Measurements from ENCODE around the gene PTPRE.
A peak's percentile ranks its signal among the peaks of the same experiment; 100 is the strongest.

The PTPRE gene

DNA sequence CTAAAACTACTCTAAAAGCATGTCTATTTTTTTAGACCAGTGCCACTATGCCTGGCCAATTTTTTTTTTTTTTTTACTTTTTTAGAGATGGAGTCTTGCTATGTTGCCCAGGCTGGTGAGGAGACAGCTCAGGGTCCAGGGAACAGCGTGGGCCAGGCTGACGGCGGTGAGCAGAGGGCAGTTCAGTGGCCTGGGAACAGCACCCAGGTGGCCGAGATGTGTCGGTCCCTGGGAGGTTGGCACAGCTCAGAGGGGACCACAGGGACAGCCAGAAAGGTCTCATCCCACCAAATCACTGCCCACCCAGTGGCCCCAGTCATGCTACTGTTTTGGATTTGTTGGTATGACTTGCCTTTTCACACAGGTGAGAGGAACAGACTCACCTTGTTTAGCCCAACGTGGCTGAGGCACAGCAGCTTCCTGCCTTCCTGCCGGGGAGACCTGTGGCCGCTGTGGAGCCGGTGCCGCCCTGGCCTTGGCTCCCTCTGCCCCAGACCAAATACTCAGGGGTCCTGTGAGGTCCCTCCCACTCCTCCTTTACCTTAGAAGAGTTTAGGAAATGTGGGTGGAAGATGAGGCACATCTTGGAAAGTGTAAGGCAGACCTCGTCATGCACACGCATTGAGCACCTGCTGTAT lies 109.6 kb downstream of the PTPRE start:
- Histone ChIP-seq H3K4me1 (ENCODE audit: control insufficient read depth, insufficient read depth, low read length) (no peaks in the 10 kb centered on the region), H3K27me3 (ENCODE audit: control insufficient read depth, insufficient read depth, low read length) (no peaks in the 10 kb centered on the region), H3K9me3 (replicated peaks; ENCODE audit: low read length) (no peaks in the 10 kb centered on the region), H3K4me2 (ENCODE audit: low read length) (no peak overlapping the region), H3K36me3 (ENCODE audit: insufficient read depth, low read length) (no peaks in the 10 kb centered on the region), H3K4me3 (ENCODE audit: low read length) (no peak overlapping the region), H3K9ac (ENCODE audit: low read depth, low read length) (no peak overlapping the region)

DNA sequence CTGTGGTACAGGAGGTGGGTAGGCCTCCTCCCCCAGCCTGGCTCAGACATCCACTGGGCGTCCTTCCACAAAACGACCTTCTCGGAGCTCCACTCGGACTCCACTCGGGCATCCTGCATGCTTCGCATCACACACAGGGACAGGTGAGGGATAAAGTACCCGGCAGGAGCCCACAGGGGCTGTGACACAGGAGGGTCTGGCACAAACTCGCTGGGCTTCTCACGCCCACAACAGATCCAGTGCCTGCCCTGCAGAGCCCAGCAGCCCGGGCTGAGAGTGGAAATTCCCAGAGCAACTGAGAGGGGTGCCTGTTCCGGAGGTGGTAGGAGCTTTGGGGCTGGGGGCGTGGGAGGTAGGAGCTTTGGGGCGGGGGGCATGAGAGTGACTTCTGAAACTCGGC lies 110.9 kb downstream of the PTPRE start:
- H3K4me2 ChIP-seq (ENCODE audit: low read length): peak overlapping the region; percentile 11
- no peaks in the 10 kb centered on the region for H3K27me3 ChIP-seq (ENCODE audit: control insufficient read depth, insufficient read depth, low read length)
- no peak overlapping the region for H3K9ac ChIP-seq (ENCODE audit: low read depth, low read length)
- H3K36me3 ChIP-seq (ENCODE audit: insufficient read depth, low read length): no peaks in the 10 kb centered on the region
- no peak overlapping the region for H3K4me3 ChIP-seq (ENCODE audit: low read length)
- H3K9me3 ChIP-seq (replicated peaks; ENCODE audit: low read length): no peaks in the 10 kb centered on the region
- H3K4me1 ChIP-seq (ENCODE audit: control insufficient read depth, insufficient read depth, low read length): no peaks in the 10 kb centered on the region

DNA sequence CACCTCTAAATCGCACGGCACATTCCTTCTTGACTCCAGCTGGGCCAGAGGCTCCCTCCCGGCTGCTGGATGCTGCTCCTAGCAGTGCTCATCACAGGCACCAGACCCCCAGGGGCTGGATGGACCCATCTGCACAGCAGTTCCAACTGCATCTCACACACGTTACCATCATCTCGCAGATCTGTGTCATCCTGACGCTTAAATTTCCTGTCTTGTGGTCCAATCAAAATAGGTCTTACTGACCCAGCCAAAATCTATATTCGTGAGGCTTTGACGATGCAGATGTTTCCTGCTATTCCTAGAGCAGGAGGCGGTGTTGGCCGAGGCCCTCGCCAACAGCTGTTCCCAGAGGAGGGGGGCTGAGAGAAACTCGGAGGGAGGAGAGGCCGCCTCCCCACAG lies 111.3 kb downstream of the PTPRE start:
- peak overlapping the region; percentile 11 for H3K4me2 ChIP-seq (ENCODE audit: low read length)
- no peak overlapping the region for H3K4me3 ChIP-seq (ENCODE audit: low read length)
- H3K36me3 ChIP-seq (ENCODE audit: insufficient read depth, low read length): no peaks in the 10 kb centered on the region
- no peaks in the 10 kb centered on the region for H3K9me3 ChIP-seq (replicated peaks; ENCODE audit: low read length)
- no peaks in the 10 kb centered on the region for H3K4me1 ChIP-seq (ENCODE audit: control insufficient read depth, insufficient read depth, low read length)
- H3K27me3 ChIP-seq (ENCODE audit: control insufficient read depth, insufficient read depth, low read length): no peaks in the 10 kb centered on the region
- H3K9ac ChIP-seq (ENCODE audit: low read depth, low read length): no peak overlapping the region

- Histone ChIP-seq H3K36me3 (ENCODE audit: insufficient read depth, low read length) (no peaks in the 10 kb centered on the region), H3K4me3 (ENCODE audit: low read length) (no peak overlapping the region), H3K27me3 (ENCODE audit: control insufficient read depth, insufficient read depth, low read length) (no peaks in the 10 kb centered on the region), H3K9me3 (replicated peaks; ENCODE audit: low read length) (no peaks in the 10 kb centered on the region), H3K4me2 (ENCODE audit: low read length) (no peak overlapping the region), H3K9ac (ENCODE audit: low read depth, low read length) (no peak overlapping the region), H3K4me1 (ENCODE audit: control insufficient read depth, insufficient read depth, low read length) (no peaks in the 10 kb centered on the region)
These were observed 111.8 kb downstream of the PTPRE start for GRCh38 chr10:128018691-128019090.

- no peaks in the 10 kb centered on the region for H3K9me3 ChIP-seq (replicated peaks; ENCODE audit: low read length)
- H3K4me1 ChIP-seq (ENCODE audit: control insufficient read depth, insufficient read depth, low read length): peaks cover 6% of the 10 kb centered on the region
- H3K9ac ChIP-seq (ENCODE audit: low read depth, low read length): no peak overlapping the region
- no peak overlapping the region for H3K4me3 ChIP-seq (ENCODE audit: low read length)
- no peaks in the 10 kb centered on the region for H3K36me3 ChIP-seq (ENCODE audit: insufficient read depth, low read length)
- no peak overlapping the region for H3K4me2 ChIP-seq (ENCODE audit: low read length)
- H3K27me3 ChIP-seq (ENCODE audit: control insufficient read depth, insufficient read depth, low read length): no peaks in the 10 kb centered on the region
These were observed 115.6 kb downstream of the PTPRE start for GRCh38 chr10:128022261-128023196.

- Histone ChIP-seq H3K9me3 (replicated peaks; ENCODE audit: low read length) (no peaks in the 10 kb centered on the region), H3K36me3 (ENCODE audit: insufficient read depth, low read length) (no peaks in the 10 kb centered on the region)
These were observed 117.5 kb downstream of the PTPRE start for GRCh38 chr10:128024426-128024825.

GRCh38 chr10:128025437-128025836 lies 118.5 kb downstream of the PTPRE start:
- Histone ChIP-seq H3K36me3 (ENCODE audit: insufficient read depth, low read length) (no peaks in the 10 kb centered on the region), H3K27me3 (ENCODE audit: control insufficient read depth, insufficient read depth, low read length) (no peaks in the 10 kb centered on the region), H3K4me3 (ENCODE audit: low read length) (no peak overlapping the region), H3K9ac (ENCODE audit: low read depth, low read length) (no peak overlapping the region), H3K4me2 (ENCODE audit: low read length) (no peak overlapping the region), H3K4me1 (ENCODE audit: control insufficient read depth, insufficient read depth, low read length) (peaks cover 12% of the 10 kb centered on the region), H3K9me3 (replicated peaks; ENCODE audit: low read length) (no peaks in the 10 kb centered on the region)

More at GRCh38 chr10:128024426-128024825, 117.5 kb downstream of the PTPRE start:
- Histone ChIP-seq H3K27me3 (ENCODE audit: control insufficient read depth, insufficient read depth, low read length) (no peaks in the 10 kb centered on the region), H3K4me1 (ENCODE audit: control insufficient read depth, insufficient read depth, low read length) (peaks cover 12% of the 10 kb centered on the region), H3K4me3 (ENCODE audit: low read length) (no peak overlapping the region), H3K9ac (ENCODE audit: low read depth, low read length) (no peak overlapping the region), H3K4me2 (ENCODE audit: low read length) (no peak overlapping the region)

GRCh38 chr10:128025951-128026350 lies 119.0 kb downstream of the PTPRE start:
- Histone ChIP-seq H3K27me3 (ENCODE audit: control insufficient read depth, insufficient read depth, low read length) (no peaks in the 10 kb centered on the region), H3K36me3 (ENCODE audit: insufficient read depth, low read length) (no peaks in the 10 kb centered on the region), H3K4me2 (ENCODE audit: low read length) (no peak overlapping the region), H3K9ac (ENCODE audit: low read depth, low read length) (no peak overlapping the region), H3K9me3 (replicated peaks; ENCODE audit: low read length) (no peaks in the 10 kb centered on the region), H3K4me3 (ENCODE audit: low read length) (no peak overlapping the region), H3K4me1 (ENCODE audit: control insufficient read depth, insufficient read depth, low read length) (peaks cover 12% of the 10 kb centered on the region)

- no peak overlapping the region for H3K9ac ChIP-seq (ENCODE audit: low read depth, low read length)
- H3K36me3 ChIP-seq (ENCODE audit: insufficient read depth, low read length): no peaks in the 10 kb centered on the region
- H3K4me1 ChIP-seq (ENCODE audit: control insufficient read depth, insufficient read depth, low read length): peaks cover 12% of the 10 kb centered on the region
- H3K9me3 ChIP-seq (replicated peaks; ENCODE audit: low read length): no peaks in the 10 kb centered on the region
- H3K27me3 ChIP-seq (ENCODE audit: control insufficient read depth, insufficient read depth, low read length): no peaks in the 10 kb centered on the region
- H3K4me3 ChIP-seq (ENCODE audit: low read length): no peak overlapping the region
- no peak overlapping the region for H3K4me2 ChIP-seq (ENCODE audit: low read length)
These were observed 119.9 kb downstream of the PTPRE start for GRCh38 chr10:128026615-128027300.

DNA sequence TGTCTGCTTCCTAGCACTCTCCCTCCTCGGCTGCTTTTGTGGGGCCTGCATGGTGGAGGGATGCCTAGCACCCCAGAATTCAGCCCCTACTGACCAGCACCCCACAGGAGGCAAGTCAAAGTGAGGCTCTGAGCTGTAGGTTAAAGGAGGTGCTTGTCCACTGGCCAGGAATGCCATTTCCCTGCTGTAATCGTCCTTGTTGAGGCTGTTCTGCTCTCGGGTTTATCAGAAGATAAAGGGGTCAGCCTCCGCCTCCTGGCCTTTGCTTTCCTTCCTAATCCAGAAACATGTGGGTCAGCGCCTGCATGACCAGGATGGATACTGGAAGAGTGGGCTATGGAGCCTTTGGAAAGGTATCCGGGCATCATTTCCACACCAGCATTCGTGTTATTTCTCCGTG lies 120.4 kb downstream of the PTPRE start:
- Histone ChIP-seq H3K9ac (ENCODE audit: low read depth, low read length) (no peak overlapping the region), H3K4me3 (ENCODE audit: low read length) (no peak overlapping the region), H3K27me3 (ENCODE audit: control insufficient read depth, insufficient read depth, low read length) (no peaks in the 10 kb centered on the region), H3K36me3 (ENCODE audit: insufficient read depth, low read length) (no peaks in the 10 kb centered on the region), H3K4me1 (ENCODE audit: control insufficient read depth, insufficient read depth, low read length) (peaks cover 12% of the 10 kb centered on the region), H3K9me3 (replicated peaks; ENCODE audit: low read length) (no peaks in the 10 kb centered on the region), H3K4me2 (ENCODE audit: low read length) (no peak overlapping the region)

- H3K4me3 ChIP-seq (ENCODE audit: low read length): no peak overlapping the region
- no peak overlapping the region for H3K9ac ChIP-seq (ENCODE audit: low read depth, low read length)
- H3K4me2 ChIP-seq (ENCODE audit: low read length): no peak overlapping the region
- no peaks in the 10 kb centered on the region for H3K36me3 ChIP-seq (ENCODE audit: insufficient read depth, low read length)
- peaks cover 12% of the 10 kb centered on the region for H3K4me1 ChIP-seq (ENCODE audit: control insufficient read depth, insufficient read depth, low read length)
- H3K9me3 ChIP-seq (replicated peaks; ENCODE audit: low read length): no peaks in the 10 kb centered on the region
- H3K27me3 ChIP-seq (ENCODE audit: control insufficient read depth, insufficient read depth, low read length): no peaks in the 10 kb centered on the region
These were observed 121.1 kb downstream of the PTPRE start for GRCh38 chr10:128027822-128028507.

Measured in skeletal muscle satellite cell (primary cell).